Measurements from ENCODE around the gene RFC4. TPM values are rescaled to one million over a fixed set of nuclear protein-coding genes. Genes with fewer than 3 reads are reported as not detected.

Gene RFC4
- total and polyA plus RNA-seq, 2 of the 4 experiments (the other 2 are of a cell fraction), result 19.5 to 27.9 TPM

DNA sequence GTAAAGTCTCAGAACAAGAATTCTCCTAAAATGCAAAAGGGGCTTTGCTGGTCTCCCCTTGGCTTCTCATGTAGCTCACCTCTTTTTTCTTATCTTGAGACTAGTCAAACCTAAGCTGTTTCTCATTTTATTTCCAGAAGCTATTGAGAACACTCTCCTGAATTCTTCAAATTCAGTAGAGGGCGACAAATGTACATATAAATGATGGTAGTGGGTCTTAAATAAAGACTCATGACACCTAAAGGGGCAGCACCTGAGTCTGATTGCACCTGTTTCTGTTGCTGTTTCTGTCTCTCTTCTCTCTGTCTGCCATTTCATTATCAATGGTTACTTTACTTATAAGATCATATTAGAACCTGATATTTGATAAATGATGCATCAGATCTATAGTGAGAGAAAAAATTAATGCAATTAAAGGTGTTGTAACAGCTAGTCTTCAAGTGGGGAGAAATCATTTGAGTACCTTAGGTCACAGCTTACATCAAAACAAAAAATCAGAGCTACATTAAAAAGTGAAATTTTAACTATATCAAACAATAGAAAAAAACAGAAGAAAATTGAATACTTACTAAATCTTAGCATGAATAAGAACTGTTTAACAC, 43.2 kb upstream of the RFC4 start:
- DNase-seq, result peak; percentile 38
- no peaks in the 10 kb centered on the region for H3K9me1 ChIP-seq (ENCODE audit: insufficient read depth, low read length)
- no peak overlapping the region for H2BK20ac ChIP-seq (ENCODE audit: low read depth, low read length)
- intact Hi-C loops (cut with micrococcal nuclease) (loop anchor here (1.0 to 10.0 kb wide), 5 partner anchors 263 to 855 kb away; partner anchors contain the start of genes RTP2 and SST), dilution Hi-C loops (cut with HindIII; ENCODE audit: low sequenced_read_pairs, unreplicated experiment) (no loop called here), in situ Hi-C loops (cut with MboI; ENCODE audit: low sequenced_read_pairs) (loop anchor here (10.0 kb wide), 1 partner anchor 315 kb away; no protein-coding TSS in a partner anchor)
- ATAC-seq (ENCODE audit: low read depth), result 0 out of 2 replicates have a peak, but pooled peaks have one; percentile 37
- no peak overlapping the region for H3K9ac ChIP-seq (ENCODE audit: low read depth, low read length)
- no peaks in the 10 kb centered on the region for H3K36me3 ChIP-seq (ENCODE audit: control insufficient read depth, insufficient read depth, low read length)
- H3K18ac ChIP-seq (ENCODE audit: low read depth, low read length), result no peak overlapping the region
- H3K27me3 ChIP-seq (ENCODE audit: control insufficient read depth, insufficient read depth, low read length), result peaks cover 32% of the 10 kb centered on the region
- H3K9me3 ChIP-seq (ENCODE audit: control insufficient read depth, insufficient read depth, low read length), result no peaks in the 10 kb centered on the region
- no peaks in the 10 kb centered on the region for H4K20me1 ChIP-seq (ENCODE audit: insufficient read depth, low read length)
- WGBS, 2 experiments (ENCODE audit: extremely low coverage in 2 of 2, insufficient read length in 1 of 2), result no CpG with 5 or more reads among the region's 1 CpG
- no peak overlapping the region for H3K23ac ChIP-seq (ENCODE audit: low read depth, low read length)
- no peak overlapping the region for H3K4me2 ChIP-seq (ENCODE audit: low read depth, low read length)
- H2BK5ac ChIP-seq (ENCODE audit: low read depth, low read length, poor library complexity, severe bottlenecking), result no peak overlapping the region
- H2BK120ac ChIP-seq (ENCODE audit: low read depth, low read length), result no peak overlapping the region
- H3K79me1 ChIP-seq (ENCODE audit: low read depth in 1 of 2, low read length in 2 of 2), result no peaks in the 10 kb centered on the region
- no peak overlapping the region for H3K14ac ChIP-seq (replicated peaks; ENCODE audit: low read depth, low read length)
- H4K8ac ChIP-seq (ENCODE audit: low read depth in 2 of 2, low read length in 2 of 2), result no peak overlapping the region
- no peak overlapping the region for H2AK5ac ChIP-seq (ENCODE audit: low read depth, low read length)
- no peak overlapping the region for H2AK9ac ChIP-seq (replicated peaks; ENCODE audit: low read depth, low read length, poor library complexity)
- no peak overlapping the region for H4K5ac ChIP-seq (ENCODE audit: low read depth, low read length)
- BruUV-seq (replicated peaks), result no TSS peak
- H2AFZ ChIP-seq (replicated peaks; ENCODE audit: low read length, poor library complexity), result no peak overlapping the region
- H3K4me3 ChIP-seq (ENCODE audit: insufficient read depth, low read depth, low read length), result no peak overlapping the region
- H2BK15ac ChIP-seq (ENCODE audit: low read depth, low read length), result no peak overlapping the region
- ChIA-PET CTCF (interaction anchor here (0.6 to 0.9 kb wide), 4 partner anchors 11 to 315 kb away, joined by 3 to 5 read pairs (median 4); no protein-coding TSS in a partner anchor), POLR2A (ENCODE audit: unreplicated experiment) (no interaction called here)
- no peak overlapping the region for H4K91ac ChIP-seq (ENCODE audit: insufficient read depth, low read depth, low read length)
- H3K27ac ChIP-seq (ENCODE audit: insufficient read depth, low read length), result no peak overlapping the region
- H3K56ac ChIP-seq (ENCODE audit: extremely low read depth, insufficient read depth, low read length), result no peak overlapping the region
- no peak overlapping the region for H3K4ac ChIP-seq (ENCODE audit: low read depth, low read length)
- no peaks in the 10 kb centered on the region for H3K4me1 ChIP-seq (ENCODE audit: control insufficient read depth, insufficient read depth, low read length)
- peak; percentile 13; the same call in 1 of the 2 replicates for TF ChIP-seq SMC3 (IDR thresholded peaks at IDR 0.05; ENCODE audit: low read depth, low read length)
- peak; percentile 45 for TF ChIP-seq RAD21 (IDR thresholded peaks at IDR 0.05; ENCODE audit: low read length)
- peak; percentile 42 for TF ChIP-seq CTCF (conservative IDR thresholded peaks at IDR 0.05; ENCODE audit: low read depth, low read length)
- TF ChIP-seq FOS (IDR thresholded peaks at IDR 0.05; ENCODE audit: low read depth, low read length), result no peak
- TF ChIP-seq MAZ (IDR thresholded peaks at IDR 0.05; ENCODE audit: borderline replicate concordance, low read depth, low read length), result no peak
- no peak for TF ChIP-seq NFE2L2 (IDR thresholded peaks at IDR 0.05; ENCODE audit: low read depth, low read length)
